SH-SY5Y (cell line): ENCODE measurements around the gene FAIM2.

Experiments
- GATA2 ChIP-seq: IDR thresholded peaks from 2 replicates; pipeline ENCODE4 v1.6.1; 2011; ENCODE audit warnings: mild to moderate bottlenecking, low read depth, low read length
- GATA3 ChIP-seq: IDR thresholded peaks from 2 replicates; pipeline ENCODE4 v1.6.1; 2011; ENCODE audit warnings: low read depth, mild to moderate bottlenecking, low read length, moderate library complexity

Gene FAIM2

GRCh38 chr12:49889361-49890095, 14.2 kb downstream of the FAIM2 start:
- TF ChIP-seq GATA3 (no peak), GATA2 (no peak)

DNA sequence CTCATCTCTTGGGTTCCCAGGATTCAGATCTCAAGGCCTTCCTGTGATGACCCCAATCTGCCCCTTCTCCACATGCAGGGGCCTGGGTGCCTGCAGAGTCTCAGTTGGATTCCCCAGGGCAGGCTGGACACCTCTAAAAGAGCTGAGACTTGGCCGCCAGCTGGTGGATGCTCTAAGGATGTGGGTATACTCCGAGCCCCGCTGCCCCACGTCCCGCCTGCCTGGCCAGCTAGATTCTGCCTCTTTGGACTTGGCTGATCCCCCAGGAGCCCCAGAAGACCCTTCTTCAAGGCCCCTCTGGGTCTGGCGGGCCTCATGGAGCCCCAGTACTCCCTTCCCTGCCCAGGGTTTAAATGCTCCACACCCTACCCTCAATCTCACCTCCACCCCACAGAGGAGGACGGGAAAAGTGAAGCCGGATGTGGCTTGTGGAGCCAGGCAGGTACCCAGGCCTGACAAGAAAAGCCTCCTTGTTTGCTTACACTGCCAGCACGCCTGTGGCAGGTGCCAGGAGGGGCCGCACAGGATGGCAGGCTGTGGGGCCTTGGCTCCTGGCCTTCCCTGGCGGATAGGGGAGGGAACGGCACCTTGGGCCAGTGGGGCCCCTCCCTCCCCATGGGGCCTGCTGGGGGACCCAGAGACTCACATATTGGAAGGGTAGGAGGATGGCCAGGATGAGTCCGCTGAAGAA, 15.1 kb downstream of the FAIM2 start:
- TF ChIP-seq GATA2 (no peak), GATA3 (no peak)

GRCh38 chr12:49887536-49888401, 15.9 kb downstream of the FAIM2 start:
- TF ChIP-seq GATA3 (no peak), GATA2 (no peak)

DNA sequence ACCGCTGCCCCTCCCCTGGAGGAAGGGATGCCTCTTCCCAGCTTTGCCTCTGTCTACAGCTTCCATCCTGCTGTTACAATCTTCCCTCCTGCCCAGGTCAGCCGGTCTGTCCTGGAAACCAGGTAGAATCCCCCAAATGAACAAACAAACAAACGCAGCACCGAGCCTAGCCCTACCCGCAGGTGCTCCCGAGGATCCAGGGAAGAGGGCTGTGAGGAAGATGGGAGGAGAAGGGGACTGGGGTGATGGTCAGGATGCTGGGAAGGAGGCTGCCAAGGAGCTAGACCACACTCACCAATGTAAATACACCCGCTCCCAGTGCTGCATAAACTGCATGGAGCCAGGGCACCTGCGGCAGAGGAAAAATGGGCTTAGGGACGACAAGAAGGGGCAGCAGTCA, 16.6 kb downstream of the FAIM2 start:
- TF ChIP-seq GATA2: no peak

GRCh38 chr12:49885663-49886461, 17.8 kb downstream of the FAIM2 start:
- TF ChIP-seq GATA2 (no peak), GATA3 (no peak)

- no peak for TF ChIP-seq GATA2
- TF ChIP-seq GATA3: no peak
Measured at GRCh38 chr12:49885118-49885517, 18.6 kb downstream of the FAIM2 start.

DNA sequence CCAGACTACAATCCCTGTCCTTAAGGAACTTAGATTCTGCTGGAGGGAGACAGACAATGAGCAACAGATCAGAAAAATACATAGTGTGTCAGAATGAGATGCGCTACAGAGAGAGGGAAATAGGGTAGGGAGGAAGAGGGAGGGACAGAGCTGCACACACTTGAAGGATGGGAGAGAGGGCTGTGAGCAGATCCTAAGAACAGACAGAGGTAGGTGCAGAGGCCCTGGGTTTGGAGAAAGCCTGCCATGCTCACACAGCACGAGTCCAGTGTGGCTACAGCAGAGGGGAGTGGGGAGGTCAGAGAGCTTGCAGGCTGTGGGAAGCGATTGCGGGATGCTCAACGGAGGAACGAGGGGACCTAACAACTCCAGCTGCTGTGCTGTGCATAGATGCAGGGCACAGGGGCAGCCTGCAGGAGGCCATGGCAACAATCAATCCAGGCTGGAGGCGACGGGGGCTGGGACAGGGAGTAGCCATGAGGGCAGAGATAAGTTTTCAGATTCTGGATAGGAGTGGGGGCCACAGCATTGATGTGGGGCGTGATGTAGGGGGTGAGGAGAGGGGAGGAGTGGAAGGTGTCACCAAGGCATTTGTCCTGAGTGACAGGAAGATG, 20.7 kb downstream of the FAIM2 start:
- TF ChIP-seq GATA3: no peak
- TF ChIP-seq GATA2: no peak

GRCh38 chr12:49882248-49882850, 21.4 kb downstream of the FAIM2 start:
- TF ChIP-seq GATA3 (no peak), GATA2 (peak; percentile 72)

GRCh38 chr12:49881415-49882247, 22.1 kb downstream of the FAIM2 start:
- TF ChIP-seq GATA2 (no peak), GATA3 (no peak)

- TF ChIP-seq GATA2: no peak
- no peak for TF ChIP-seq GATA3
Measured at GRCh38 chr12:49880756-49881414, 22.8 kb downstream of the FAIM2 start.

GRCh38 chr12:49878021-49878420, 25.7 kb downstream of the FAIM2 start:
- TF ChIP-seq GATA2: no peak
- TF ChIP-seq GATA3: no peak

DNA sequence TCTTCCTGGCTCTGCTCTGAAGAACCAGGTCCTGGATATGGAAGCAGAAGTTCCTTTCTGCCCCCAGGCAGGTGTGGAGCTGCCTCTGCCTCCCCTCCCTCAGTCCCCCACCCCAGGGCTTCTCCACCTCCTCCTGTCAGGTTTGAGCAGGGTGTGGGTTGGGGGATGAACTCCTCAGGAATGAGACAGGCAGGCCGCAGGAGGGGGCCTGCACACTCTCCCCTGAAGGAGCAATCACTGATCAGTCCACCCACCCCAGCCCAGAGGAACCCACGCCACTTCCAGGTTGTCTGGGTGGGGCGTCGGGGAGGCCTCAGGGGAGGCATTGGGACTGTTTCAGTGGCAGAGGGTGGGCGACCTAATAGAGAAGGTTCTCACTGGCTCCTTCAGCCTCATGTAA, 26.6 kb downstream of the FAIM2 start:
- TF ChIP-seq GATA3: no peak
- no peak for TF ChIP-seq GATA2
